PC-3 (cell line): ENCODE data around the gene RALGDS. TPM values are rescaled to one million over a fixed set of nuclear protein-coding genes. Genes with fewer than 3 reads are reported as not detected.

ENCODE experiments used
- ATAC-seq: fragments of 200-7000 bp; cut with Tn5 transposase; 2 replicates; pipeline ENCODE4 v1.9.1; 2020; ENCODE audit warnings: mild to moderate bottlenecking, moderate library complexity
- BruUV-seq: library from RNA; stranded (reverse); fragments of 400-500 nt; replicated peaks from 2 replicates; lab custom pipeline; 2021; lab: Mats Ljungman, UMichigan
- CTCF ChIA-PET: fragments of 300-600 bp; sonication (Branson Sonifier 250); formaldehyde crosslinking; loops from one replicate; lab custom pipeline; 2022; ENCODE audit warnings: antibody characterized with exemption; lab: Charles Lee
- POLR2A ChIA-PET: fragments of 300-600 bp; sonication (Branson Sonifier 250); formaldehyde crosslinking; loops from one replicate; lab custom pipeline; 2022; ENCODE audit warnings: antibody characterized with exemption; ENCODE audit not compliant: unreplicated experiment; lab: Charles Lee
- DNase-seq: peaks from one replicate; pipeline ENCODE4 v3.0.0-alpha.2; 2015
- H2AFZ ChIP-seq: fragments of 300-600 bp; sonication (generic); 2 replicates; pipeline ENCODE4 v1.6.0; 2016; ENCODE audit warnings: antibody characterized with exemption, low read length
- H3F3A ChIP-seq: fragments of 300-600 bp; sonication (generic); one replicate; pipeline ENCODE4 v1.6.0; 2017; ENCODE audit warnings: antibody characterized with exemption, low read length, control low read depth, mild to moderate bottlenecking; ENCODE audit not compliant: unreplicated experiment
- H3K27ac ChIP-seq: fragments of 300-600 bp; sonication (generic); 2 replicates; pipeline ENCODE4 v1.5.1; 2016; ENCODE audit warnings: mild to moderate bottlenecking, low read length
- H3K27me3 ChIP-seq: fragments of 300-600 bp; sonication (generic); 2 replicates; pipeline ENCODE4 v1.6.1; 2016; ENCODE audit warnings: low read length, mixed read lengths
- H3K36me3 ChIP-seq: fragments of 300-600 bp; sonication (generic); 2 replicates; pipeline ENCODE4 v1.6.1; 2016; ENCODE audit warnings: low read depth, mixed run types, low read length, mixed read lengths
- H3K4me1 ChIP-seq: fragments of 300-600 bp; sonication (generic); 2 replicates; pipeline ENCODE4 v1.5.1; 2016; ENCODE audit warnings: low read length; ENCODE audit not compliant: insufficient read depth
- H3K4me2 ChIP-seq: fragments of 300-600 bp; sonication (generic); 2 replicates; pipeline ENCODE4 v1.6.0; 2016; ENCODE audit warnings: low read length
- H3K4me3 ChIP-seq: fragments of 300-600 bp; sonication (generic); 2 replicates; pipeline ENCODE4 v1.5.1; 2016; ENCODE audit warnings: mild to moderate bottlenecking, low read length, mixed read lengths
- H3K79me2 ChIP-seq: fragments of 300-600 bp; sonication (generic); 2 replicates; pipeline ENCODE4 v1.6.1; 2017; ENCODE audit warnings: low read length, mixed read lengths
- H3K9ac ChIP-seq: fragments of 300-600 bp; sonication (generic); 2 replicates; pipeline ENCODE4 v1.6.0; 2016; ENCODE audit warnings: mild to moderate bottlenecking, low read length
- H3K9me2 ChIP-seq: fragments of 300-600 bp; sonication (generic); replicated peaks from 2 replicates; pipeline ENCODE4 v1.6.1; 2016; ENCODE audit warnings: mixed run types, low read length, mixed read lengths
- H3K9me3 ChIP-seq: fragments of 300-600 bp; sonication (generic); 2 replicates; pipeline ENCODE4 v1.6.1; 2016; ENCODE audit warnings: low read length, mixed read lengths
- H4K20me1 ChIP-seq: fragments of 300-600 bp; sonication (generic); 2 replicates; pipeline ENCODE4 v1.6.1; 2016; ENCODE audit warnings: low read length, mixed read lengths
- CTCF ChIP-seq: fragments of 300-600 bp; sonication (generic); conservative IDR thresholded peaks from 2 replicates; pipeline ENCODE4 v1.5.1; 2017; ENCODE audit warnings: antibody characterized with exemption, low read depth, mild to moderate bottlenecking, low read length
- EZH2 ChIP-seq: fragments of 300-600 bp; sonication (generic); IDR thresholded peaks from one replicate; pipeline ENCODE4 v1.6.1; 2017; ENCODE audit warnings: antibody characterized with exemption, mild to moderate bottlenecking, low read length; ENCODE audit not compliant: unreplicated experiment
- EZH2phosphoT487 ChIP-seq: fragments of 300-600 bp; sonication (generic); IDR thresholded peaks from 2 replicates; pipeline ENCODE4 v1.6.1; 2018; ENCODE audit warnings: mild to moderate bottlenecking, antibody characterized with exemption, low read length, borderline replicate concordance
- intact Hi-C: fragments of 100-400 bp; cut with micrococcal nuclease; formaldehyde crosslinking; loops from 2 replicates; pipeline ENCODE4 v1.9.0; 2023
- total RNA-seq: library from RNA; depleted of rRNA; stranded (reverse); fragments of >200 nt; gene quantifications from 2 replicates; pipeline ENCODE4 v1.2.3, GENCODE V29; 2014

Gene RALGDS
- total RNA-seq, 1 experiment from 2014 or later, result 32.2 TPM

GRCh38 chr9:133142684-133143622 is 21.9 kb upstream of the RALGDS start:
- ATAC-seq (no peak), DNase-seq (no peak)
- BruUV-seq, result no TSS peak
- Histone ChIP-seq H3K36me3 (no peaks in the 10 kb centered on the region; the same call in 1 of the 2 replicates), H3F3A (no peaks in the 10 kb centered on the region), H2AFZ (no peak overlapping the region), H3K9ac (no peak overlapping the region), H3K79me2 (peaks cover 73% of the 10 kb centered on the region), H3K4me2 (no peak overlapping the region), H3K9me3 (no peaks in the 10 kb centered on the region), H3K4me1 (peaks cover 17% of the 10 kb centered on the region), H3K4me3 (no peak overlapping the region), H3K27me3 (no peaks in the 10 kb centered on the region), H3K27ac (no peak overlapping the region), H4K20me1 (peaks cover 9% of the 10 kb centered on the region), H3K9me2 (no peaks in the 10 kb centered on the region)
- POLR2A ChIA-PET, result no interaction called here
- TF ChIP-seq EZH2phosphoT487 (no peak), EZH2 (no peak), CTCF (no peak)
- CTCF ChIA-PET, result interaction anchor here (1.6 kb wide), 1 partner anchor 8 kb away, joined by 16 read pairs; no protein-coding TSS in a partner anchor
- intact Hi-C loops, result no loop called here

GRCh38 chr9:133141833-133142595 is 21.0 kb upstream of the RALGDS start:
- intact Hi-C loops, result no loop called here
- Histone ChIP-seq H2AFZ (no peak overlapping the region), H3K9me3 (no peaks in the 10 kb centered on the region), H3K4me3 (no peak overlapping the region), H3K27ac (no peak overlapping the region), H3F3A (no peaks in the 10 kb centered on the region), H3K4me1 (peaks cover 9% of the 10 kb centered on the region), H3K36me3 (no peaks in the 10 kb centered on the region), H3K27me3 (no peaks in the 10 kb centered on the region), H3K9ac (no peak overlapping the region), H3K9me2 (no peaks in the 10 kb centered on the region), H3K79me2 (peaks cover 73% of the 10 kb centered on the region), H3K4me2 (no peak overlapping the region), H4K20me1 (peaks cover 6% of the 10 kb centered on the region)
- DNase-seq (no peak), ATAC-seq (no peak)
- ChIA-PET POLR2A (no interaction called here), CTCF (no interaction called here)
- BruUV-seq, result no TSS peak
- TF ChIP-seq EZH2, result no peak
- TF ChIP-seq EZH2phosphoT487, result no peak
- no peak for TF ChIP-seq CTCF
